ENCODE data around the gene SRRM3.

- TF ChIP-seq EZH2 (IDR thresholded peaks at IDR 0.05; ENCODE audit: insufficient read depth, low read length) (no peak), CTCF (IDR thresholded peaks at IDR 0.05; ENCODE audit: insufficient read depth, low read depth, low read length) (no peak)
Measured at GRCh38 chr7:76272851-76273497, 71.3 kb downstream of the SRRM3 start.
